ENCODE data around the gene TMPRSS5.

GRCh38 chr11:113693030-113693429, 13.1 kb downstream of the TMPRSS5 start:
- TF ChIP-seq EP300 (IDR thresholded peaks at IDR 0.05; ENCODE audit: borderline replicate concordance in 1 of 2, control insufficient read depth in 1 of 2, low read depth in 2 of 2, low read length in 2 of 2) (no peak), NFIC (IDR thresholded peaks at IDR 0.05; ENCODE audit: low read depth, low read length) (no peak), CTCF (IDR thresholded peaks at IDR 0.05 in 2 of 3, conservative IDR thresholded peaks at IDR 0.05 in 1 of 3; ENCODE audit: control insufficient read depth in 2 of 3, extremely low read depth in 1 of 3, insufficient read depth in 1 of 3, low read depth in 3 of 3, low read length in 3 of 3) (no peak), CBX3 (IDR thresholded peaks at IDR 0.05; ENCODE audit: borderline replicate concordance, low read depth) (no peak), RCOR1 (conservative IDR thresholded peaks at IDR 0.05; ENCODE audit: low read depth, low read length) (no peak), FOXK2 (IDR thresholded peaks at IDR 0.05) (no peak), RFX5 (IDR thresholded peaks at IDR 0.05; ENCODE audit: low read depth, low read length) (no peak), CHD2 (IDR thresholded peaks at IDR 0.05; ENCODE audit: borderline replicate concordance, low read depth, low read length) (no peak), MTA3 (IDR thresholded peaks at IDR 0.05; ENCODE audit: borderline replicate concordance, low read length) (no peak)

Data from GM12878 (cell line).